C4-2B (cell line): ENCODE results near the gene RTP5.

Source experiments
- H3K27ac ChIP-seq: fragments of 450-650 bp; 2 replicates; pipeline ENCODE4 v1.5.1; 2017
- ZFX ChIP-seq: fragments of 450-650 bp; IDR thresholded peaks from 2 replicates; pipeline ENCODE4 v1.6.1; 2017
- TF ChIP-seq, protein P1 (sequence below): fragments of 450-650 bp; conservative IDR thresholded peaks from 2 replicates; pipeline ENCODE4 v1.5.1; 2017; ENCODE audit warnings: mild to moderate bottlenecking

The RTP5 gene

DNA sequence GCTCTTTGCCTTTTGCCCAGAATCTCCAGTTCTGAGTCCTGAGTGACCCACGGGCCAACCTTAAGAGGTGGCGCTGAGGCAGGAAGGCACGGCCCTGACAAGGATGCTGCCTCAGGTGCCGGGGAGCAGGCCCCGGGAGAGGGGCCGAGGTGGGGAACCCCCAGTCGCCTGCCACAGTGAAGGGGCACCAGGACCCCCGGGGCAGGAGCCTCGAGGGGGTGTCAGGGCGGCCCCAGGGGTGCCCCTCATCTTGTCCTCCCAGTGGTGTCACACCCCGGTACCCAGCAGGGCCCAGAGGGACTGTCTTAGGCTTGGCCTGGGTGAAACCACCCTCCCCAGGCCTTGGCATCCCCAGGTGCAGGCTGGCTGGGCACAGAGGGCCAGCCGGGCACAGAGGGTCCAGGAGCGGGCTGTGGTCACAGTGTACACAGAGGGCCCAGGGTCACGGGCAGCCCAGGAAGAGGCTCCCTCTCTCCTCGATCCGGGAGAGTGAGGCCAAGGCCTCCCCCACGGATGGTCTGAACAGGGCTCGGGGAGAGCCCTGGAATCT is 11.9 kb upstream of the RTP5 start:
- no peak for TF ChIP-seq ZFX
- TF ChIP-seq, protein P1, sequence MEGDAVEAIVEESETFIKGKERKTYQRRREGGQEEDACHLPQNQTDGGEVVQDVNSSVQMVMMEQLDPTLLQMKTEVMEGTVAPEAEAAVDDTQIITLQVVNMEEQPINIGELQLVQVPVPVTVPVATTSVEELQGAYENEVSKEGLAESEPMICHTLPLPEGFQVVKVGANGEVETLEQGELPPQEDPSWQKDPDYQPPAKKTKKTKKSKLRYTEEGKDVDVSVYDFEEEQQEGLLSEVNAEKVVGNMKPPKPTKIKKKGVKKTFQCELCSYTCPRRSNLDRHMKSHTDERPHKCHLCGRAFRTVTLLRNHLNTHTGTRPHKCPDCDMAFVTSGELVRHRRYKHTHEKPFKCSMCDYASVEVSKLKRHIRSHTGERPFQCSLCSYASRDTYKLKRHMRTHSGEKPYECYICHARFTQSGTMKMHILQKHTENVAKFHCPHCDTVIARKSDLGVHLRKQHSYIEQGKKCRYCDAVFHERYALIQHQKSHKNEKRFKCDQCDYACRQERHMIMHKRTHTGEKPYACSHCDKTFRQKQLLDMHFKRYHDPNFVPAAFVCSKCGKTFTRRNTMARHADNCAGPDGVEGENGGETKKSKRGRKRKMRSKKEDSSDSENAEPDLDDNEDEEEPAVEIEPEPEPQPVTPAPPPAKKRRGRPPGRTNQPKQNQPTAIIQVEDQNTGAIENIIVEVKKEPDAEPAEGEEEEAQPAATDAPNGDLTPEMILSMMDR, result no peak
- no peak overlapping the region for H3K27ac ChIP-seq

DNA sequence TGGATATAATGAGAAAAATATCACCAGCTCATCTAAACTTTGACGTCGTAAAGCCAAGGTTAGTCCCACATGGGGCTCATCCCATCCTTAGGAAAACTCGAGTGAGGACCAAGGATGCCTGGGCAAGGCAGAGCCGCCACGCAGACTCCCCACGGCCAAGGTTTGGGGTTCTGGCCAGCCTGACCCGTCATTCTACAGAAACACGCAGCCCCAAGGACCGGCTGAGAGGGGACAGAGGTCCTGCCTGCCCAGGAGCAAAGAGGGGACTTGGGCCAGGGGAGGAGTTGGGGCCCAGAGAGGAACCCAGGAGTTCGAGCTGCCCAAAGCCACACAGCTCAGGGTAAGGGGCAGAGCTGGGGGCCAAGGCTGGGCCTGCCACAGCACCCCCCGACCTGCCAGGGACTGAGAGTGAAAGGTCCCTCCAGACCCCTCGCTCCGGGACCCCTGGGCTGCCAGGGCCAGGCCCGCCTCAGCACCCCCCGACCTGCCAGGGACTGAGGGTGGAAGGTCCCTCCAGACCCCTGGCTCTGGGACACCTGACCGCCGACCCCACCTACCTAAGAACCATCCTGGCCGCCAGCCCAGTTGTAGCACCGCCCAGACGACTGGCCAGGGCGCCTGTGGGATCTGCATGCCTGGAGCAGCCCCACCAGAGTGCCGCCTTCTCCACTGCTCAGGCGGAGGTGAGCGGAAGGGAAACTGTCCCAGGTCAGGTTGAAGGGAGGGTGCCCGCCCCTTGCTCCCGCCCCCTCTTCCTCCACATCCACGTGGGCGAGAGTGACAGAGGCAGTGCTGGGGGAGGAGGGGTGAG is 11.1 kb upstream of the RTP5 start, which contains the start of gene PDCD1:
TSS of gene PDCD1 (minus strand) at position 689 of the 811 bp plus-strand sequence. CDS start at position 633, 56 bp downstream.
- no peak within 1 kb of the TSS for H3K27ac ChIP-seq
- no peak for TF ChIP-seq ZFX
- TF ChIP-seq, protein P1, result no peak

DNA sequence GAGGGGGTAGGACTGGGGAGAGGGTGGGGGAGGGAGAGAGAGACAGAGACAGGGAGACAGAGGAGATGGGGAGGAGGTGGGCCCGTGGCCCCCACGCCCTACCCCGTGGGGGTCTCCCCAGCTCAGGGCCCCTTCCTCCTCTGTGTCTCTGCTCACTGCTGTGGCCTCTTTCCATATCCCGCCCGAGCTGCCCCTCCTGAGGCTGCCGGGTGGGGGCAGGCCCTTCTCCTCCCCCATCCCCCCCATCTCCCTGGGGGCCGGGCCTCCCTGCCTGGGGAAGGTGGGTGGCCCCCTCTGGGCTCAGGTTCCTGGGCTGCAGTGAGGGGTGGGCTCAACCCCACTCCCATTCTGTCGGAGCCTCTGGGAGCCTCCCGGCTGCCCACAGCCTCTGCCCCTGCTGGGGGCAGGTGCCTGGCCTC is 10.5 kb upstream of the RTP5 start:
- H3K27ac ChIP-seq, result no peak overlapping the region
- TF ChIP-seq, protein P1, result no peak
- no peak for TF ChIP-seq ZFX

DNA sequence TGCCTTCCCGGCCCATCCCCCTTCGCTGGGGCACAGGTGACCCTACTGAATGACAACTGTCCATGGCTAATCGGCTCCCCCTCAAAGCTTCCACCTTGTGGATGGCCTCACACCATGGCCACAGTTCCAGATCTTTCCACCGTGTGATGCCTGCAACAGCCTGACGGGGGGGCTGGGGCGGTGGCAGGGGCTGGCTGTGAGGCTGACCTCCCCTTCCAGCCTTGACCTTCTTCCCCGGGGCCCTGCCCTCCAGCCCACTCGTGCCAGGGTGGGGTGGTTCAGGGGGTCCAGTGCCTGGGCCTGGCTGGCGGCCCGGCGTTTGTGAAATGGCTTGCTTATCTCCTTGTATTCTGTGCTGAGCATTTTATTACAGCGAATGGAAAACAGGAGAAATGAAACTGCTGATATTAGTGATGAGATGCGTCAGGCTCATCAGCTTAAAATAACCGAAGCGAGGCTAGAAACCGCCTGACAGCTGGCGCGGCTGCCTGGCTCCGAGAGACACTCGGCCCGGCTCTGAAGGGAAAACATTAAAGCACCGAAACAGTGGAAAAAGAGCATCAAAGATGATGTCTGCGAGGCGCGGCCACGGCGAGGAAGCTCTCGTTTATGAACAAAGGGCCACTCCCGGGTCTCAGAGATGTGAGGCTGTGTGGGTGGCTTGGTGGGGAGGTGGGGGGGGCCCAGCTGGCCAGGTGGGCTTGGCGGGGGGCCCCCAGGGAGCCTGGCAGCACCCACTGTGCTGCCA is 9.9 kb upstream of the RTP5 start:
- H3K27ac ChIP-seq, result no peak overlapping the region
- TF ChIP-seq, protein P1, result no peak; the same call in 1 of the 2 replicates
- TF ChIP-seq ZFX, result no peak

DNA sequence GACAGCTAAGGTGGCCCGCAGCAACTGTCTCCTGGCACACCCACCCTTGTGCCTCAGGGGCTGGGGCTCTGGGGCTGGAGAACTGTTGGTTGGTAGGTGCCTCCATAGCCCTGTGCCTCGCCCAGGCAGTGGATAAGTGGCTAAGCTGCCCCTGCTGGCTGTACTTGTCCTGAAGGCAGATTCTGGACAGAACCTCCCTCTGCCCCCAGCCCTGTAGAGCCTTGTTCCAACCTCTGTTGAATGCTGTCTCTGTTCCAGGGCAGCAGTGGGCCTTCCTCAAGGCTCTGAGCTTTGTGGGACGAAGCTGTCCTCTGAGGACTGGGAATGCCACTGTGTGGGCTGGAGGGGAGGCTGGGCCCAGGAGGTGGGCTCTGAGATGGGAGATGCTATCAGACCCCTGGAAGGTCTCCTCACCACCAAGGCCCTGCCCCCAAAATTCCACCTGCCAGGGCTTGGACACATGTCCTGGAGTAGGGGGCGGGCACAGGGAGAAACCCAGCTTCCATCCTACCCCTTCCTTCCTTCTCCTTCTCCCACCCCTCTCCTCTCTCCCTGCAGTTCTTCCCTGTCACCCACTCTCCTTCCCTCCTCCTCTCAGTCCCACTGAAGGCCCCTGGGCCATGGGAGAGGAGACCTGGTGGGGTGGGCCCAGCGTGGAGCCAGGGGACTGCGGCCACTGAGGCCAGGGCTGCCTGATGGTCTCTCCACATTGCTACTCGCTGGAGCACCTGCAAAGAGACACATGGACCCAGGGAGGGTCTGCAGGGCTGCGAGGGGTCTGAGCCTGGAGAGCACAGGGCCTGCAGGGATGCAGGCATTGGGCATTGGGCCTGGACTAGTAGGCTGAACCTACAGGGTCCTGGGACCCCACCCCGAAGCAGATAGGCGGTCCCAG is 9.1 kb upstream of the RTP5 start:
- no peak for TF ChIP-seq ZFX
- TF ChIP-seq, protein P1, result no peak
- no peak overlapping the region for H3K27ac ChIP-seq

DNA sequence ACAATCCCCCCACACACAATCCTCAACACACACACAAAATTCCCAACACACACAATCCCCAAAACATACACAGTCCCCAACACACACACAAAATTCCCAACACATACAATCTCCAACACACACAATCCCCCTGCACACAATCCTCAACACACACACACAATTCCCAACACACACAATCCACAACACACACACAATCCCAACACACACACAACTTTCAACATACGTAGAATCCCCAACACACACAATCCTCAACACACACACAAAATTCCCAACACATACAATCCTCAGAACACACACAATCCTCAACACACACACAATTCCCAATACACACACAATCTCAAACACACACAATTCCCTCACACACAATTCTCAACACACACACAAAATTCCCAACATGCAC is 8.3 kb upstream of the RTP5 start:
- TF ChIP-seq, protein P1, result no peak
- no peak for TF ChIP-seq ZFX
- H3K27ac ChIP-seq, result no peak overlapping the region
